GM19467 (cell line): ENCODE results near the gene CUTA.

Experiments
- ATAC-seq: cut with Tn5 transposase; IDR thresholded peaks from one replicate; pipeline ENCODE4 v1.9.1; 2021; ENCODE audit warnings: mild to moderate bottlenecking, moderate library complexity; ENCODE audit not compliant: unreplicated experiment

The CUTA gene

GRCh38 chr6:33424855-33425667 is 7.2 kb upstream of the CUTA start:
- no peak for ATAC-seq

DNA sequence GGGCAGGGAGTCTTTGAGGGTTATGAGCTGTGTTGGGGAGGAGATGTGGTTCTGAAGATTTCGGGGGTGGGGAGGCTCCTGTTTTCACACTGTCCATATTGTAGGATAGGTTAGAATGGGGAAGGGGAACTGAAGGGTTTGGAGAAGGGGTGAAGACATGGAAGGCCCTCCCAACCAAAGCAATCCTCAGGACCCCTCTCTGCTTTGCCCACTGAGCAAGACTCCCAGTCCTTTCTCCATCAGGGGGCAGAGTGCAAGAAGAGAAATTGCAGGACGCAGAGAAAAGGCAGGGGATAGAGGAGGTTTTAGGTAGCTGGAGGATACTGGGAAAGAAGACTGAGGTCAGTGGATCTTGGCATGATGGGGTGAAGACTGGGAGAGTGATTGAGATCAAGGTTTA is 5.9 kb upstream of the CUTA start:
- no peak for ATAC-seq

- no peak for ATAC-seq
Measured at GRCh38 chr6:33421344-33421643, 3.4 kb upstream of the CUTA start.

DNA sequence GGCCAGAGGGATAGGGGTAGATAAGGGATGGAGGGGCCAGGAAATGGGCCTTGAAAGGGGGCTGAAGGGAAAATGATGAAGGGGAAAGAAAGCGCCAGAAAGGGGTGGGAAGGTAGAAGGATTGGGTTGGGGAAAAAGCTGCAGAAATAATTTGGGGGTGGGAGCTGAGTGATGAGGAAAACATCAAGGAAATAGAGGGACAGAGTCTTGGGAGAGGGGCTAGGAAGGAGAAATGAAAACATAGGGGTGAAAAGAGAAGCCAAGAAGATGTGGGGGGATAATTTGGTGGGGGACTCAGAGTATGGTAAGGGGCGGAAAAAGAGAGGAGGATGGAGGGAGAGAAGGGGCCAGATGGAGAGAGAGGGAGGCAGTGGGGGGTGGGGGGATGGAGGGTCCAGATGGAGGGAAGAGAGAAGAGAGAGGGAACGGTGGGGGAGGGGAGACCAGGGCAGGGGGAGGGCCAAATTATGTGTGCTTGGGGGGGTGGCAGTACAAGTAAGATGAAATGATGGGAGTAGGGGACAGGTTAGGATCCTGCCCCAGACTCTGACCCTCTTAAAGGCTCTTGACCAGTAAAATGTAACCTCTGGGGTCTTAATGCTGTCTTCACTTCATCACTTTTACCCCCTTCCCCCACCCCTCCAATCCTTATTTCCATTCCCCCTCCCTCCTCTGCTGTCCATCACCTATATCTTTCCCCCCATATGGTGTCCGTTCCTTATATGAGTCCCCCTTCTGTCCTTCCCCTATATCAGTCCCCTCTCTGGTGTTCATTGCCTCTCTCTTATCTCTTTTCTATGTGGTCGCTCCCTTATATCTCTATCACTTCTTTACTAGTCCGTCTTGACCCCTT is 2.8 kb upstream of the CUTA start:
- no peak for ATAC-seq

- ATAC-seq: no peak
Measured at GRCh38 chr6:33419580-33420490, 1.9 kb upstream of the CUTA start, which contains the start of gene SYNGAP1. SYNGAP1 (plus strand) TSS chr6:33420065; CDS start chr6:33420265, 200 bp downstream.

GRCh38 chr6:33418690-33419291 is 884 bp upstream of the CUTA start:
- ATAC-seq: no peak

DNA sequence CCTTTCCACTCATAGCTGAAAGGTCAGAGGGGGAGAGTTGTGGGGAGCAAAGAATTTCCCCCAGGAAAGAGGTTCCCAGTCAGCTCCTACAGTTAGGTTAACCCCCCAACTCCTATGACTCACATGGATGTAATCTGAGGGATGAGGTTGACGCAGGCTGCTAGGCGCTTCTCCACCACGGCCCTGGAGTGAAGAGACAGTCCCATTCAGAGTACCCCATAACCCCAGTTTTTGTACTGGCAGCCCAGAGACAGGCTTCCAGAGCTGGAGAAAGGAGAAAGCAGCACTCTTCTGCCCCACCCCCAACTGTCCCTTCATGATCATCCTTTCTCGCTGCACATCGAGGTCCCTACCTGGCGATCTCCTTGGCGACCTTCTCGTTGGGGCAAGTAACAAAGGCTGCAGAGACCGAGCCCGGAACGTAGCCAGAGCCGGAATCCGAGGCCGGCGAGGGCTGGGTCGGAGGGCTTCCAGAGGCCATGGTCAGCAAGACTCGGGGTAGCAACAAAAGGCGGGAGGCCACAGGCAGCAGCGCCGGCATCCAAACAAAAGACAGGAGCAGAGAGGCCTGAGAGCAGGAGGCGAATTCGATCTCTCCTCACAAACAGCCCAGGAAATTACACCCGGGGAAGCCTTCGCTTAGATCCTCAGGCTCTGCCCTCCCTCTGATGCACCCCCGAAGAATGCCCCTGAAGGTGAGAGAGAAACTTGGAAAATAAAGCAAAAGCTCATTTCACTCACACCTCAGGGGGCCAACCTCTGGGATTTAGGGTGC is 592 bp downstream of the CUTA start:
- ATAC-seq: no peak

DNA sequence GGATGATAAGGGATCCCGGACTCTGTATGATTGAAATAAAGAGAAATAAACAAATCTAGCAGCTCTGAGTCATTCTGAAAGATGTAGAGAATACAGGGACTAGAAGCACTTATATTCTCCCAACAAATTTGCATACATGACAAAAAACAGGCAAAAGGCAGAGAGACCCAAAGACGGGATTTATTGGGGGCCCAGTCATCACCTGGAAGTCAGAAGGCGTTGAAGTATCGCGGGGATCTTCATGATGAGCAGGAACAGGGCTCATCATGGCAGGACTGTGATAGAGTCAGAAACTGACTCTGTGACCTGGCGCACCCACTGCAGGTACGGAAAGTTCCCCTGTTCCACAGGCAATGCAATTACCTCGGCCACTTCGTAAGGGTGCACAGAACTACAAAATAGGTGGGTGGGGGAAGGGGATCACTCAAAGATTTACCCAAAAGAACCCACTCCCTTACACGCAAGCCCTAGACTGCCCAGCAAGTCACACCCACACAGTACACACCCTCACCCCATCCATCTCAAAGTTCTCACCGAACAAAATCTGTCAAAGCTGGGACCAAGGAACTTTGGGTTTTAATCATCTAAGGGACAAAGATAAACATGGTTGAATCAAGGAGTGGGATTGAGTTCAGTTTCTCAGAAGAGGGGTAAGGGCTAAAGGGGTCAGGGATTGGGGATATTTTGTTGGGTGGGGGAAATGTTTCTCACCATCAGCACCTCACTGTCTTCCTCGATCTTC is 1.4 kb downstream of the CUTA start:
- ATAC-seq: no peak

- no peak for ATAC-seq
Measured at GRCh38 chr6:33415831-33416230, 2.1 kb downstream of the CUTA start.

DNA sequence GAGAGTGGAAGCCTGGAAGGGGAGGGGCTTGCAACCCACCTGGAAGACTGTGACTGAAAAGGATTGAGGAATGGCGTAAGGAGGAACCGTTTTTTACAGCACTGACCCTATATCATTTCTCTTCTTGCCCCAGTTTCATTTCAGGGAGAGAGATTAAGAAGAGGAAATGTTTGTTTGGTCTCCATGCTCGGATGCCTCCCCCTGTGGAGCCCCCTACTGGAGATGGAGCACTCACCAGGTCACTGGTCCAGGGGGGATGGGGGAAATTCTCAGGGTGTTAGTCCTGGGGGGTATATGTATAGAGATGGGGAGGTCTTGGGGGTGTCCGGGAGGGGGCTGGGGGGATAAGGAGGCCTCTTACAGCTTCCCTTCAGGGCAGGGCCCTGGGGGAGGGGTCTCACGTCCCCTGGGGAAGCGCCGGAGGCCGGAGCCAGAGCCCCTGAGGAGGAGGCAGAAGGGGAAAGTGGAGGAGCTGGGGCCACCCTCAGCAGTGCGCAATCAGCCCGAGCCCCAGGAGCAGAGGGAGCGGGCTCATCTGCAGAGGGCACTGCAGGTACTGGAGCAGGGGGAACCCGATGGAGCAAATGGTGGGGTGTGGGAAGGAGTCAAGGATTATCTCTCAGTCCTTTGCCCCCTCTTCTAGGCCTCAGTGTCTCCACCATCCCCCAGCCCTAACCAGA is 3.2 kb downstream of the CUTA start:
- no peak for ATAC-seq

DNA sequence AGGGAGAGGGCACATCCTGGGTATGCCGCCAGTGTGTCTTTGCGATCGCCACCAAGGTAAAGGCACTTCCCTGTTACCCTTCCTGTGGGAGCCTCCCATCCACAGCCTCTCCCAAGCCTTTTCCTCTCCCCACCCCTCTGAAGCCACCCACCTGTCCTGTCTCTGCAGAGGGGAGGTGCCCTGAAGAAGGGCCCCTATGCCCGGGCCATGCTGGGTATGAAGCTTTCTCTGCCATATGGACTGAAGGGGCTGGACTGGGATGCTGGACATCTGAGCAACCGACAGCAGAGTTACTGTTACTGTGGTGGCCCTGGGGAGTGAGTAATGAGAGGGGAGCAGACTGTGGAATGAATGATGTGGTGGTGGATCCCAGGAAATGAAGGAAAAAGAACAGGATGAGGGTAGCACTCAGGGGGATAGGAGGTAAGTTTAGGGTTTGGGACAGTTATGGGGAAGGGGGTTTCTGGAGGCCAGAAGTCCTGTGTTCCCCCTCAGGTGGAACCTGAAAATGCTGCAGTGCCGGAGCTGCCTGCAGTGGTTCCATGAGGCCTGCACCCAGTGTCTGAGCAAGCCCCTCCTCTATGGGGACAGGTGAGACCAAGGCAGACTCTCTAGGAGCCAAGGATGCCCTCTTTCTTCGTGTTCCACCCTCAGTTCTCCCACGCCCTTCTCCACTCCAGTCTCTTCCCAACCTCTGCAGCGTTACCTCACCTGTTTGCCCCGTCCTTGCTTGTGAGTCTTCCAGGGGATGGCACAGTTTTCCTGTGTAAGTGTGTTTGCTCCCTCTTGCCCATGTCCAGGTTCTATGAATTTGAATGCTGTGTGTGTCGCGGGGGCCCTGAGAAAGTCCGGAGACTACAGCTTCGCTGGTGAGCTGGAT is 4.4 kb downstream of the CUTA start:
- no peak for ATAC-seq

GRCh38 chr6:33412140-33413009 is 5.5 kb downstream of the CUTA start:
- ATAC-seq: no peak

GRCh38 chr6:33411632-33412005 is 6.3 kb downstream of the CUTA start:
- no peak for ATAC-seq

- ATAC-seq: peak; percentile 27
Measured at GRCh38 chr6:33410711-33411631, 6.9 kb downstream of the CUTA start, which contains the start of gene PHF1. PHF1 (plus strand) TSS chr6:33411014; CDS start chr6:33412264, 1,250 bp downstream.

- ATAC-seq: peak; percentile 70
Measured at GRCh38 chr6:33410050-33410710, 7.7 kb downstream of the CUTA start.
